HS-5 (cell line): ENCODE results near the gene WDR90.
"Not testable (repeated sequence)": the region's sequence is repeated elsewhere in the genome, so short reads cannot be mapped to it uniquely, and the experiment has no call there.

Experiments
- DNase-seq: peaks from one replicate; pipeline ENCODE4 v3.0.0-alpha.2; 2012; ENCODE audit warnings: low read depth

WDR90 gene

GRCh38 chr16:689175-689897 lies 40.2 kb downstream of the WDR90 start:
- no peak for DNase-seq

DNA sequence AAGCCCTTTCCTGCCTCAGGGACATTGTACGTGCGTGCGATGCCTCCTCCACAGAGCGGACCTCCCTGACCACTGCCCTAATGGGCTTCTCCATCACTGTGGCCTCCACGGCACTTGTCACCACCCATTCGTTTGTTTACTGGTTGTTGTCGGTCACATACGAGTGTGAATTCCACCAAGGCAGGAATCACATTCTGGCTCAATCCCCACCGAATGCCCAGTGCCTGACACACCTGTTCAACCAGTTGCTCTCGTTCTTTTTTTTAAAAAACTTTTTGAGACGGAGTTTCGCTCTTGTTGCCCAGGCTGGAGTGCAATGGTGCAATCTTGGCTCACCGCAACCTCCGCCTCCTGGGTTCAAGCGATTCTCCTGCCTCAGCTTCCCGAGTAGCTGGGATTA lies 42.1 kb downstream of the WDR90 start:
- not testable (repeated sequence) for DNase-seq

GRCh38 chr16:692356-693108 lies 43.4 kb downstream of the WDR90 start:
- DNase-seq: no peak

GRCh38 chr16:693364-693763 lies 44.2 kb downstream of the WDR90 start:
- DNase-seq: no peak

DNA sequence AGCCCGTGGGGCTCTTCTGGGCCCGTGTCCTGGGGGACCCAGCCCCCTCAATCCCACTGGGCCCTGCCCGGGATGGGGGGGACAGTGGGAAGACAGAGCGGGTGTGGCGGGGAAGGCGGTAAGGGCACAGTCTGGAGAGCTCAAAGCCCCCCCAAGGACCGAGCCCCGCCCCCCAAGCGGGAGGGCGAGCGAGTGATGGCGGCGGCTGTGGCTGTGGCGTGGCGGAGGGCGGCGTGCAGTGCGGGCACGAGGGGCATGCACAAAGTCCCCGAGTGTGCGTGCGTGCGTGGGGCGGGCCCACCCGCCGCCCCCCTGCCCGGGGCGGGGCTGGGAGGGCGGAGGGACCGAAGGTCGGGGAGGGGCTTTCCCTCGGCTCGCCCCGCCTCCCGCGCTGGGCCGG lies 44.6 kb downstream of the WDR90 start:
- no peak for DNase-seq

- DNase-seq: no peak
These were observed 45.2 kb downstream of the WDR90 start for GRCh38 chr16:694187-694862.

DNA sequence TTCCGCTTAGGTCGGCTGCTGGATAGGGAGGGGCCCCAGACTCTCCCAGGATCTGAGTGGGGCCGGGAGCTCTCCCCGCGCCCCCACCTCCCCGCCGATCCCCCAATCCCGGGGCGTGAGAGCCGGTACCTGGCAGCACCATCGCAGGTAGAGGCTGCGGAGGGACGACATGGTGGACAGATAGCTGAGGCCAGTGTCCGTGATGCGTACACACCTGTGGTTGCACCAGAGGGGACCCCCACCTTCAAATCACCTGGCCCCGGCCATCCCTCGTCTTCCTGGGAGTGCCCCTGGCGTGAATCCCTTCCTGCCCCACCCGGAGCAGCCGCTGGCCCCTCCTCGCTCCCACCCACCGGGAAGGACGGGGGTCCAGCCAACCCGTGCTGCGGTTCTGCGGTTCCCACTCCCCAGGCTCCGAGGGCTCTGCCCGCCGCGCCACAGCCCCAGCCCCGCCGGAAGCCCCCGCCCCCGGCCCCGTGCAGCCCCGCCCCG lies 45.7 kb downstream of the WDR90 start:
- DNase-seq: no peak

DNA sequence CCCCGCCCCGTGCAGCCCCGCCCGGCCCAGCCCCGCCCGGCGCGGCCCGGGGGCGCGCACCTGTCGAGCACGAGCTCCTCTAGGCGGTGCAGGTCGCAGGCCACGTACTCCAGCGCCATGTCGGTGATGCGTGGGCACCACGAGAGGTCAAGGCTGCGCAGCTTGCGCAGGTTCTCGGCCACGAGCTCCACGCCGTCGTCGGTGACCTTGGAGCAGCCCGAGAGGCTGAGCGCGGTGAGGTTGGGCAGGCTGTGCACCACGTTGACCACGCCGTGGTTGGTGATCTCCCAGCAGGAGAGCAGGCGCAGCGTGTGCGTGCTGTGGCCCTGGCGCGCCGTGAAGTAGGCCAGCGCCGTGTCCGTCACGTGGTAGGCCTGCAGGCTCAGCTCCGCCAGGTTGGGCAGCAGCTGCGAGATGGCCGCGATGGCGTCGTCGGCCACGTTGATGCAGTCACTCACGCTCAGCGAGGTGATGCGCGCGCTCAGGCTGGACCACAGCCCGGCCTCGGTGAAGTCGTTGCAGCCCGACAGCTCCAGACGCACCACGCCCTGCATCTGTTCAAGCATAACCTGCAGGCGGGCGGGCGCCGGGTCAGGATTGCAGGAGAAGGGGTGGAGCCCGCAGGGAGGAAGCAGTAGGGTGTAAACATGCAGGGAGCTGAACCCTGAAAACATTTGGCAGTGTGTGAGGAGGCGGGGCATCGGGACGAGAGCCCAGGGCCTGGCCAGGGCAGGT lies 46.4 kb downstream of the WDR90 start:
- DNase-seq: no peak

DNA sequence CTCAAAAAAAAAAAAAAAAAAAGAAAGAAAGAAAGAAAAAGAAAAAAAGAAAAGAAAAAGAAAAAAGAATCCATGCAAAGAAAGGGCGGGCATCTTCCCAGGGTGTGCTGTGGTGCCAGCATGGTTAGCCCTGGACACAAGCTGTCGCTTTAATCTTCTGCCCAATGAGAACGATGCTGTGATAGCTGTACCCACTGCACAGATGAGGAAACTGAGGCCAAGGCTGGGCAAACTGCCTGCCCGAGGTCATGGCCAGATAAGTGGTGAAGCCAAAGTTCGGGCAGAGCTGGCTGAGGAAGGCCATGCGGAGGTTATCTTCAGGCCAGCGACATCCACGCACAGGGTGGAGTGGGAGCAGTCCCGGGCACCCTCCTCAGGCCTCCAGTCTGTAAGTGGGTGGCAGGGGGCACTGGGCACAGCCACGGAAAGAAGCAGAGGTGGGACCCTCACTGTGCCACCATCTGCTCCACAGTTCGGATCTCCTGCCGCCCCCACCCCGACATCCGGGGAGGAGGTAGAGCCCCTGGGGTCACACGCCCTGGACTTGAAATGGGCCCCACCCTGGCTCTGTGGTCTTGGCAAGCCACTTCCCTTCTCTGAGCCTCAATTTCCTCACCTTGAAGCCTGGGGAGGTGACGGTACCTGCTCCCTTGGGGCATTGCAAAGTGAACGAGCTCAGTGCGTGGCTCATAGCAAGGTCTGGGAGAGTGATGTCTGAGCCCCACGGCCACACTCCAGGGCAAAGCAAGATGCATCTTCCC lies 49.9 kb downstream of the WDR90 start:
- DNase-seq: no peak

DNA sequence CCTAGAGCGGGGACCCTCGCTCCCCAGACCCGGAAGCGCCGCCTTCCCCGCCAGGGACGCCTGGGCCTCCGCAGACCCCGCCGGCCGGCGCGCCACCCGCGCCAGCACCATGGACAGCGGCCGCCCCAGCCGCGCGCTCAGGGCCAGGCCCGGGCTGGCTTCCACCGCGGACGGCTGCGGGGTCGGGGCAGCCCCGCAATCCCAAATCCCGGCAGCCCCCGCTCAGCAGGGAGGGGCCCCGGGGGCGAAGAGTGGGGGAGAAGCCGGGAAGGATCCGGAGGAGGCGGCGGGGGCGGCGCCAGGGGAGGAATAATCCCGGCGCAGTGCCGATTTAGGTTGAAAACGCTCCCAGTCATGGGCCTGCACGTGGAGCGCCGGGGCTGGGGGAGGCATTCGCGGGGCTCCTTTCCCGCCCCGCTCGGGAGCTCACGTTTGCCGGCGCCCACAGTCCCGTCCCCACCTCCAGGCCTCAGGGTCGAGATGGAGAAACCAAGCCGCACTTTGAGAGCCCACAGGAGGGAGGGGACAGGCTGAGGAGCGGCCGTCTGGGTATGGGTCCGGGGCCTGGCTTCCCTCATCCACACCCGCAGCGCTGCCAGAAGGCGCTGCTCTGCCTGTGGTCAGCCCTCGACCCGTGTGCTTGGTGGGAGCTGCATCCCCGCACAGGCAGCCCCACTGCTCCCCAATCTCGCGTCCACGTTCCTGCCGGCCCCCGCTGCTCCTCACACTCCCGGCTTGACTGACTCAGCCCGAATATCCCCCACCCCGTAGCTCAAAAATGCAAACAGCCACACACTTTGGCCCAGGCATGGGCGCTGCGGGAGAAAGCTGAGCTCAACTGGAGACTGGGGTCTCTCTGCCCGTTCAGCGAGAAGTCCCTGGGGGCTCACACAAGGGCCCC lies 51.8 kb downstream of the WDR90 start:
- DNase-seq: no peak

DNA sequence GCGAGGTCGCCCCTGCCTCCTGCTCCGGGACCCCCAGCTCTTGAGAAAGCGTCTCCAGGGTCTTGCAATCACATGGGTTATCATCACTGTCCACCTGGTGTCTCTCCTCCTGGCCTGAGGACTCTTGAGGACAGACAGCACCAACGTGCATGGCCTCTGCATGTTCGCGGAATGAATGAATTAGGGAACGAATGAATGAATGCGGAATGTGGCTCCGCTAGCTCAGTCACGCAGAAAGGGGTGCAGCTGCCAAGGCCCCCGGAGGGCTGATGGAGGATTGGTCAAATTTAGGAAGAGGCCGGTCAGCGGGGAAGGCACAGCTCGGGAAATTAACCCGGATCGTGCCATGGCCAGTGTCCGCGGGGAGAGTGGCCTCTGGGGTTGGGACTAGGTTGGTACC lies 53.2 kb downstream of the WDR90 start:
- DNase-seq: no peak

- DNase-seq: no peak
These were observed 54.2 kb downstream of the WDR90 start for GRCh38 chr16:703406-703805.

GRCh38 chr16:704047-704446 lies 54.9 kb downstream of the WDR90 start:
- no peak for DNase-seq

DNA sequence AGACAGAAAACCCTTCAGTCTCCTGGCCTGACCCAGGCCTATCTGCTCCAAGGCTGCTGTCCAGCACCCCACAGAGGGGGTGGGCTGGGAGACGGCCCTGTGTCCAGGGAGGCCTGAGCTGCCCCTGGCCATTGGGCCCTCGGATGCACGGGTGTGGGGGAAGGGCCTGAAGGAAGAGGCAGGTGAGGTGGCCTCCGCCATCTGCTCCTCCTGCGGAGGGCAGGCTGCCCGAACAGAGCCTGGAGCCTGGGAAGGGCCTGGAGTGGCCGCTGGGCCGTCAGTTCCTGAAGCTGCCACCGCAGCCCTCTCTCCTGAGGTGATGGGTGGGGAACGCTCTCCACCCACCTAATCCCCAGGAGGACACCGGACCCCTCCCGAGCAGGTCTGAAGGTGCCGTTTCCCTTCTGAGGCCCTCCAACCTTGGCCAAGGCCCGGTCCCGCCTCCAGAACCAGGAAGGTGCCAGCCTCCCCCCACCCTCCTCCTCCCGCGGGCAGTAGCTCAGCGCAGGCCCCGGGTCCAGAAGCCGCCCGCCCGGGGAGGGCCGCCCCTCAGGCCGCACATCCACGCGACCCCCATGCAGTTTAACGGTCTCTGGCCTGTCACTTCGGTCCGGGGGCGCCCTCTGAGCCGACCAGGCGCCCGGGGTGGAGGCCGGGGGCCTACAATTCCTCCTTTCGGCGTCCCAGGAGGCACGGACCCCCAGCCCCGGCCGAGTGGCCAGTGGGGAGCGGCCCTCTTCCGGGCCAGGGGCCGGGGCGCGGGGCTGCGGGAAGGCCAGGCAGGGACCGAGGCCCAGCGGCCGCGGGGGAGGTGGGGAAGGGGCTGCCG lies 55.6 kb downstream of the WDR90 start:
- no peak for DNase-seq

- no peak for DNase-seq
These were observed 56.4 kb downstream of the WDR90 start, which contains the start of gene FBXL16 for GRCh38 chr16:705431-706188. Gene FBXL16 (minus strand): TSS chr16:705801. CDS start chr16:697405, 8,396 bp downstream.

DNA sequence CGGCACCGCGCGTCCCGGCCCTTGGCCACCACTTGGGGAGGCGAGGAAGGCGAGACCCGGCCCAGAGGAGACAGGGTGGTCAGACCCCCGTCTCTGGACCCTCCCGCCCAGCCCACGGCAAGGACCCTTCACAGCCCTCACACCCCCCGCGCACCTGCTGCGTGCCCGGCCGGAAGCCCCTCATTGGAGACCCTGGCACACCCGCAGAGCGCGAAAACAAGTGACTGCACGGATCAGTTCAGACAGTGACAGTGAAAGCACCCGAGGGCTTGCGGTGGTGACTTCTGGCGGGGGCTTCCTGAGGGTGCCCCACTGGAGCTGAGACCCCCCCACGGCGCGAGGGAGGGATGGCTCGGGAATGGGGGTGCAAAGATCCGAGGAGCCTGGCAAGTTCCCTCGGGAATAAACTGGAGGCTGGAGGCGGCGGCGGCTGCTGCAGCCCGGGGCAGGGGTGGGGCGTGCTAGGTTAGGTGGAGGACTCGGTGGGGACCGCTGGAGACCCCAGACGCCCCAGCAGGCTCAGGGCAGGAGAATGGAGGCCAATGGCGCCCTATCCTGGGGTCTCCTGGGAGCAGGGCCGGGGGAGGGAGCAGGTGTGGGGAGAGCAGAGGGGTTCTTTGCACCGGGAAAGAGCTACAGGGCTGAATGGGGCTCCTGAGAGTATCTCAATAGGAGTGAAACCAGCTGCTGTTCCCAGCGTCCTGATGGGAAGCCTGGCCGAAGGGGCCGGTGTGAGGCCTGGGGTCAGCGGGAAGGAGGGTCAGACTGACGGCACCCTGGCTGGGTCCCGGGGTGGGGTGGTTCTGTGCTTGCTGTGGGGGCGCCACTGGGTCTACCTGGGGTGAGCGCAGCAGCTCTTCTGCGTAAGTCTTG lies 57.3 kb downstream of the WDR90 start:
- DNase-seq: no peak

- no peak for DNase-seq
These were observed 57.9 kb downstream of the WDR90 start for GRCh38 chr16:707062-707538.
